ENCODE measurements around the gene CDH16.
"Not testable (repeated sequence)": the region's sequence is repeated elsewhere in the genome, so short reads cannot be mapped to it uniquely, and the experiment has no call there.

The CDH16 gene

DNA sequence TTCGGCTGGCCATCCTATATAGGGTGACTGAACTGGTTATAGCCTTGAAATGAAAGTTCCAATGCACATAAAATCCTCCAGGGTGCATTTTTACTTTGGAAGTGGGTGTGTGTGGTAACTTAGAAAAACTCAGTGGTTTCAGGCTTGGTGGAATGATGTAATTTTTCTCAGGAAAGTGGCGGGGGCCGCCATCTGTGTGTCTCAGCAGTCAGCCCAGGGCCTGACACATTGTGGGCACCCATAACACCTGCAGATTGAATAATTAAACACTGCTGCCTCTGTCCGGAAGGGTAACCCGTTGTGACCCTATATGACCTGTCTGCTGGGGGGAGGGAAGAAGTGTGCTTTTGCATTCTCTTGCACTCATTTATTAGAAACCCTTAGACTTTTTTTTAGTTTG is 40.6 kb downstream of the CDH16 start:
- DNase-seq: peak in 1 of 51 donors; percentile 23

DNA sequence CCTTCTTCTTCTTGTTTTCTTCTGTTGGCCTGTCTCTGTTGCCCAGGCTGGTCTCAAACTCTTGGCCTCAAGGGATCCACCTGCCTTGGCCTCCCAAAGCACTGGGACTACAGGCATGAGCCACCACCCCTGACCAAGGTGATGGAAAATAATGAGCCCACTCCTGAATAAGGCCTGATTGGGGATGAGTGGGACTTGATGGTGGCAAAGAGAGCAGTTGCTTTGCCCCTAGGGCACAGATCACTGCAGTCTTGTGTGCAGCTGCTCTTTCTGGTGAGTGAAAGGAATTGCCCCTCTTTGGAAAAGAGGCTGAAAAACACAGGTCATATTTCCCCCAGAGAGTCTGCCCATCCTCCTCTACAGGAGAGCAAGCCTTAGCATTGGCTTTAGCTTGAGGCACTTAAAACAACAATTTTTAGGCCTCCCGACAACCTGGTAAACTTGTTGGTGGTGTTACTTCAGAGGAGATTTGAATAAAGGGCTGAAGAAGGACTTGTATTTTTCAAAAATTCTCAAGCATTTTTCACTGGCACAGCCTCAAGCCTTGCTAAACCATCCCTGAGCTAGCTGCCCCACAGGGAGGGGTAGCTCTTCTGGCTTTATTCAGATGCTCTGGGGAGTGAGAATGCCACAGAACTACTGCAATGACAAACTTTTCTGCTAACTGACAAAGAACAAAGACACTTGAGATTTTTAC is 44.5 kb downstream of the CDH16 start:
- peak in 1 of 51 donors; percentile 3 for DNase-seq

DNA sequence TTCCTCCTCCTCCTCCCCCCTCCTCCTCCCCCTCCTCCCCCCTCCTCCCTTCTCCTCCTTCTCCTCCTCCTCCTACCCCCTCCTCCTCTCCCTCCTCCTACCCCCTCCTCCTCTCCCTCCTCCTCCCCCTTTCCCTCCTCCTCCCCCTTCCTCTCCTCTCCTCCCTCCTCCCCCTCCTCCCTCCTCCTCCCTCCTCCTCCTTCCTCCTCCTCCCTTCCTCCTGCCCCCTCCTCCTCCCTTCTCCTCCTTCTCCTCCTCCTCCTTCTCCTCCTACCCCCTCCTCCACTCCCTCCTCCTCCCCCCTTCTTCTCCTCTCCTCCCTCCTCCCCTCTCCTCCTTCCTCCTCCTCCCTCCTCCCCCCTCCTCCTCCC is 45.0 kb downstream of the CDH16 start:
- no peak for DNase-seq

DNA sequence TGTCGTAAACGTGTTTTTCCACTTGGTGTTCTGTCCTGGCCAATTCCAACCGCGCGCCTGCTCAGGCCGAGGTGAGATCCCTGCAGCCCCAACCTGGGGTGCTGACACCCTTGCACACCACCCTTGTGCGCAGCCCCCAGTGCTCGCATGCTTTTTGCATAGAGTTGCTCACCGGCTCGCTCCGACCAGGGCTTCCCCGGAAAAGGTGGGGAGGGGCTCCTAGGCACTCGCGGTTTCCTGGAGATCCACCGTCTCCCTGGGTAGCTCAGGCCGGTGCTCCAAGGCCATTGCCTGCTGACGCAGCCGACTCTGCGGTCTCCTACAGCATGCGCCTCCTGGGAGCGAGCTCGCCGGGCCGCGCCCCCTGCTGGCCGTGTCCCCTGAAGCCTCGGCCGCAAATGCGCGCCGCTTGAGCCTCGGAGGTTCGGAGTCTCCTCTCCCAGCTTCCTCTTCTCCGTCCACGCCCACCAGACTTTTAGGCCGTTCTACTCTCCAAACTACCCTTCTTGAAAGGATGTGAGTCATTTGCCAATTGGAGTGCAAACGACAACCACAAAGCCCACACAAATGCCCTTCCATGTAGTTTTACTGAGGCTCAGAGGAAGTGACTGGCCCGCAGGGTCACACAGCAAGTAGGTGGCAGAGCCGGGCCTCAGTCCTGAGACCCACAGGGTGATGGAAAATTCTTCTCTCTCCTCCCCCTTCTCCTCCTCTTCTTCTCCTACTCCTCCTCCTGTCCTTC is 45.6 kb downstream of the CDH16 start:
- peak in 50 of 51 donors; percentile 35 to 90 (median 72) for DNase-seq

DNA sequence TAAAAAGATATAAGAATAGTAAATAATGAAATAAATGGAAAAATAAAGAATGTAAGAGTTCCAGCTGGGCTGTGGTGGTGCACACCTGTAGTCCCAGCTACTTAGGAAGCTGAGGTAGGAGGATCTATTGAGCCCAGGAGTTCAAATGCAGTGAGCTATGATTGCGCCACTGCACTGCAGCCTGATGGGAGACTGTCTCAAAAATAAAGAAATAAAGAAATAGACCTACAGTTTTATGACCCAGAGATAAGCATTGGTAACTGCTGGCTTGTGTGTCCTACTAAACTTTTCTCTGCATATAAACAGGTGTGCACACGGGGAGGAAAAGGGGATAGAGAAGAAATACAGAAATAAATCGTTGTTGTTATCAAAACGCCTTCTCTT is 46.1 kb downstream of the CDH16 start:
- no peak for DNase-seq

DNA sequence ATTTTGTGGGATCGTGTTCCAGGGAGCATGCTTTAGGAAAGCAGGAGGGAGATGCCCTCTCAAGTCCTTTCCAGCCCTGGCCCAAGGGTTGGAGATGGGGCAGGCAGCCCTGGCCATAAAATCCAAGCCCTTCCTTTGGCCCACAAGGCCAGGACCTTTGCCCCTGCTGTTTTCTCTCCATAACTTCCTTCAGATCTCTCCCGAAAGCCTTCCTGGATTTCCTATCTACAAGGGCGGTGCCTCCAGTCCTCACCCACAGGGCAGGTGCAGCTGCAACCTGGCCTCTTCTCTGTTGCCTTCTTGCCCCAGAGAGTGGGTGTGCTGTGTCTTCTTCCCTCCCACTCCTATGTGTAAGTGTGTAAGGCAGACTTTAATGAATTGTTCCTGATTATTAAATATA is 46.8 kb downstream of the CDH16 start:
- no peak for DNase-seq

DNA sequence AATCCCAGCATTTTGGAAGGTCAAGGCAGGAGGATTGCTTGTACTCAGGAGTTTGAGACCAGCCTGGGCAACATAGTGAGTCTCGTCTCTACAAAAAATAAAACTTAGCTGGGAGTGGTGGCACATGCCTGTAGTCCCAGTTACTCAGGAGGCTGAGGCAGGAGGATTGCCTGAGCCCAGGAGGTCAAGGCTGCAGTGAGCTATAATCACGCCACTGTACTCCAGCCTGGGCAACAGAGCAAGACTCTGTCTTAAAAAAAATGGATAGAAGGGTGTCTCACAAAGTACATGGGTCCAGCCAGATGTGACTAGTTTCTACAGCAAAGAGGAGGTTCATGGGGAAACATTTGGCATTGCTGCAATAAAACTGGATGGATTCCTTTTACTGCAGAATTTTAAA is 47.3 kb downstream of the CDH16 start:
- DNase-seq: not testable (repeated sequence)

DNA sequence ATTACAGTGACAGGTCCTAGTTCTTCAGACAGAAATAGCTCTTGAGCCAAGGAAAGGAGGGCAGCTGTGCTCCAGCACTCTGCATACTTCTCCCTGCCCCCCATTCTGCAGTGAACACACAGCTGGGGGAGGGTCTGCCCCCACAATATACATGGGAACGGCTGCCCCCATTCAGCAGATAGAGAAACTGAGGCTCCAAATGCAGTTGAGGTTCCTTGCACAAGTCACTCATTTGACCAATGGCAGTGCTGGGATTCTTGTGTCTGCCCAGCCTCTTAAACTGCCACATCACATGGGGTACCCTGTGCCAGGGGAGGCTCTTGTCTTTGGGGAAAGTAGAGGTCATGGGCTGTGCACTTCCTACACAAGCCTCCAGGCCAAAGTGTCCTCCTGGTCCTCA is 49.3 kb downstream of the CDH16 start:
- no peak for DNase-seq

DNA sequence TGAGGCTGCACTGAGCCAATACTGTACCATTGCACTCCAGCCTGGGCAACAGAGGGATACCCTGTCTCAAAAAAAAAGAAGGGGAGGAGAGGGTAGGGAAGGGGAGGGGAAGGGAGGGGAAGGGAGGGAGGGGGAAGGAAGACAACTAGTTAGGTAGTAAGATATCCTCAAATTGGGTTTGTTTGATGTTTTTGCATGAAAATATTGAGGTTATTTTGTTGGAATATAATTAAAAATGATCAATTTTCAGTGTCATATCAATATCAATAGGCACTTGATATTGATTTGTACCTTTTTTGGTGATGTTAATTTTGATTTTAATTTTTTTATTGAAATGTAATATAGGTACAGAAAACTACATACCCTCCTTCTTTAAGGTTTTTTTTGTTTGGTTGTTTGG is 55.0 kb downstream of the CDH16 start:
- DNase-seq: no peak

DNA sequence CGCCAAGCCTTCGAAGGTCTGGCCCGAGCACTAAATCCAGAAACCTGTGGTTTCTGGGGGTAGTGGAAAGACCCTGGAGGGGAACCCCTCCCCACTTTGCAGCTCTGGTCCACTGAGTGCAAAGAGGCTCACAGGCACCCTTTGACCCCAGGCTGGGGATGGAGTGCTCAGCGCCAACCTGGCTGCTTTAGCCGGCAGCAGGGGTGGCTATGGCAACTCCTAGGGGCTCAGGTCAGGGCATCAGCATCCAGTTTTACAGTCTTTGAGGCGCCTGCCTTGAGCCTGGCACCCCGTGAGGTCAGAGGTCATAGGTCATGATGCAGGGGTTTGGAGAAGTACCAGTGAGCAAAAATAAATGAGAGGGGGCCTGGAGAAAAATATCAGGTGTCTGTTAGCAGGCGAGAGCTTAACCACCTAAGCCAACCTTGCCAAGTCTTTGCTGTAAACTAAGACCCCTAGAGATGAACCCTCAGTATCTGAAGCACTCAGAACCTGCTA is 56.6 kb downstream of the CDH16 start:
- no peak for DNase-seq

DNA sequence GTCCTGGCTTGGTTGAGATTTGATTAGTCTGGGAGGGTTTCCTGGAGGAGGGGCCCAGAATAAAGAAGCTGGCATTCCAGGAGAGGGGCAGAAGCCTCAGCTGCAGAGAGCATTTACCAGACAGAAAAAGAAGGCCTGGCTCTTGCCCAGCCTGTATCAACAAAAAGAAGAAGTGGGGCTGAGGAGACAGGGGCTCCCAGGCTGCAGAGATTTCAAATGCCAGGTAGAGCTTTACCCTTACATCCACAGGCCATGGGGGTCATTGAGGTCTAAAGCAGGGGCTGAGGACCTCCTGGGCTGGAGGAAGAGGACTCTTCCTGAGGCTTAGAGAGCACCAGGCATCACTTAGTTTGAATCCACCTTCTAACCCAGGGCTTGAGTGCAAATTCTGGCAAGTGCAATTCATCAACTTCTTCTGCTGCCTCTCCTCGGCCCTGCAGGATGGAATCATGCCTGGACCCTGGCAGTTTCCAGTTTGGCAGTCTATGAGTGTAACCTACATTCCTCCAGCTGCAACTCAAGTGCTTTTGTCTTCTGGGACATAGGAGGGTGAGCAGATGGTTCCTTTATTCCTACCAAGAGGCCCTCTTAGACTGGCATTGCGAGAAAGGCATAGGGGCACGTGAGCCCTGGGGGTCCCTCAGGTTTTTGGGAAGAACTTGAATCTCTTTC is 59.2 kb downstream of the CDH16 start:
- DNase-seq: peak in 1 of 51 donors; percentile 1

DNA sequence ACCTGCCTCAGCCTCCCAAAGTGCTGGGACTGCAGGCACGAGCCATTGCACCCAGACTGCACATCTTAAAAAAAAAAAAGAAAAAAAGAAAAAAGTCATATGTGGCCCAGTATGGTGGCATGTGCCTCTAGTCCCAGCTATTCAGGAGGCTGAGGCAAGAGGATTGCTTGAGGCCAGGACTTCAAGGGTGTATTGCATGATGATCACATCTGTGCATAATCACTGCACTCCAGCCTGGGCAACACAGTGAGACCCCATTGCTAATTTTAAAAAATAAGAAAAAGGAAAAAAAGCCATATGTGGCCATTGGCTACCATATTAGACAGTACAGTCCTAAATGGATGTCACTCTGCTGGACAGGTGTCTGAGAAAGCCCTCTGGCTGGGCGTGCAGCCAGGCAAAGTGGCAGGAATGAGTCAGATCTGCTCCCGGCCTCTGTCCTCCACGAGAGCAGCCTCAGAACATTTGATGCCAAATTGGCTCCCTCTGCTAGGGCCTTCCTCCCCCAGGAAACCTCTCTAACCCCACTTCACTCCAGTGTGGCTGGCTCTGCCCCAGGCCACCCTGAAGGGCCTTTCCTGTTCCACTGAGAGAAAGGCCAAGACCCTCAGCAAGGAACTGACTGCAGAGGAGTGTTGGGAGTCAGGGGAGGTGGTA is 59.8 kb downstream of the CDH16 start:
- peak in 7 of 51 donors; percentile 5 to 53 (median 10) for DNase-seq

All from hypothalamus (tissue), 51 donors.